A673 (cell line): ENCODE measurements around the gene ZNF813. TPM values are rescaled to one million over a fixed set of nuclear protein-coding genes. Genes with fewer than 3 reads are reported as not detected.

Experiments used
- BruUV-seq: library from RNA; stranded (reverse); fragments of 400-500 nt; replicated peaks from 2 replicates; lab custom pipeline; 2021; lab: Mats Ljungman, UMichigan
- CTCF ChIA-PET: fragments of 300-600 bp; sonication (Branson Sonifier 250); formaldehyde crosslinking; loops from one replicate; lab custom pipeline; 2022; ENCODE audit warnings: antibody characterized with exemption; lab: Charles Lee
- POLR2A ChIA-PET: fragments of 300-600 bp; sonication (Branson Sonifier 250); formaldehyde crosslinking; loops from one replicate; lab custom pipeline; 2022; ENCODE audit warnings: antibody characterized with exemption; ENCODE audit not compliant: low non-redundant PET; lab: Charles Lee
- DNase-seq: peaks from one replicate; pipeline ENCODE4 v3.0.0-alpha.2; 2015; ENCODE audit warnings: low spot score
- H3K27ac ChIP-seq: fragments of 200-600 bp; sonication (generic); 2 replicates; pipeline ENCODE4 v1.5.1; 2016; ENCODE audit warnings: mixed run types, low read depth, mild to moderate bottlenecking, mixed read lengths, antibody characterized with exemption, low read length; ENCODE audit not compliant: poor library complexity, severe bottlenecking
- H3K27me3 ChIP-seq: fragments of 200-600 bp; sonication (generic); replicated peaks from 2 replicates; pipeline ENCODE4 v1.6.1; 2017; ENCODE audit warnings: mixed run types, low read depth, mild to moderate bottlenecking, mixed read lengths, antibody characterized with exemption, low read length; ENCODE audit not compliant: insufficient read depth, poor library complexity
- H3K36me3 ChIP-seq: fragments of 200-600 bp; sonication (generic); 2 replicates; pipeline ENCODE4 v1.6.1; 2016; ENCODE audit warnings: mixed run types, mild to moderate bottlenecking, mixed read lengths, antibody characterized with exemption, low read length; ENCODE audit not compliant: insufficient read depth, poor library complexity, severe bottlenecking
- H3K4me1 ChIP-seq: fragments of 200-600 bp; sonication (generic); 2 replicates; pipeline ENCODE4 v1.6.1; 2017; ENCODE audit warnings: mixed run types, mild to moderate bottlenecking, mixed read lengths, antibody characterized with exemption, low read length; ENCODE audit not compliant: insufficient read depth, poor library complexity, severe bottlenecking
- H3K4me3 ChIP-seq: fragments of 200-600 bp; sonication (generic); 2 replicates; pipeline ENCODE4 v1.5.1; 2016; ENCODE audit warnings: low read depth, mixed run types, mild to moderate bottlenecking, mixed read lengths, low read length; ENCODE audit not compliant: poor library complexity, severe bottlenecking
- H3K9me3 ChIP-seq: fragments of 200-600 bp; sonication (generic); 2 replicates; pipeline ENCODE4 v1.6.1; 2016; ENCODE audit warnings: mixed run types, low read depth, mild to moderate bottlenecking, mixed read lengths, antibody characterized with exemption, low read length; ENCODE audit not compliant: poor library complexity, severe bottlenecking
- CTCF ChIP-seq: fragments of 300-800, 200-600 bp; sonication (generic); conservative IDR thresholded peaks from 2 replicates; pipeline ENCODE4 v1.5.1; 2017; ENCODE audit warnings: low read depth, mild to moderate bottlenecking, antibody characterized with exemption, low read length, moderate library complexity, mixed read lengths
- EZH2 ChIP-seq: fragments of 200-600 bp; sonication (generic); IDR thresholded peaks from 2 replicates; pipeline ENCODE4 v1.6.1; 2017; ENCODE audit warnings: borderline replicate concordance, low read depth, mild to moderate bottlenecking, mixed read lengths, antibody characterized with exemption, low read length; ENCODE audit not compliant: poor library complexity, severe bottlenecking
- intact Hi-C: fragments of 100-400 bp; cut with micrococcal nuclease; formaldehyde crosslinking; loops from one replicate; pipeline ENCODE4 v1.10.0; 2022; ENCODE audit not compliant: unreplicated experiment
- total RNA-seq: library from RNA; stranded (reverse); gene quantifications from 2 replicates; pipeline ENCODE4 v1.2.3, GENCODE V29; 2021

ZNF813 gene
- total RNA-seq, 1 experiment from 2014 or later, result 5.6 TPM

DNA sequence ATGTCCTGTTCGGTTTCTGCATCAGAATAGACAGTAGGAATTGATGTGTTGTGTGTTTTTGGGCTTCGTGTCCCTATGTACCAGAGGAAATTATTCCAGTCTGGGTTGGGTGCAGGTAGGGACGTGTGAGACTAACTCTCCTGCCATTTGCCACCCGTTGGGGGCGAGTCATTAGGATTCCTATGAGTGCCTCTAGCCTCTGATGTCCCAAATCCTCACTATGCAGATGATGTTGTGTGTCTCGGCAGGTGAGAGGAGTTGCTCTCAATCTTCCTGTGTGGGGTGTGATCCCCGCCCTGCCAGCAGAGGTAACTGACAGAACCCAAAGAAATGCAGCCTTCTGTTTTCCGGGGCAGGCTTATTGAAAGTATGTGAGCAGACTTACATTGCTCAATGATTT lies 39.2 kb downstream of the ZNF813 start:
- no peak overlapping the region for H3K4me3 ChIP-seq
- no TSS peak for BruUV-seq
- no peak overlapping the region for H3K27ac ChIP-seq
- peaks cover 4% of the 10 kb centered on the region for H3K27me3 ChIP-seq
- no peaks in the 10 kb centered on the region for H3K36me3 ChIP-seq
- ChIA-PET POLR2A (no interaction called here), CTCF (no interaction called here)
- H3K4me1 ChIP-seq, result no peaks in the 10 kb centered on the region
- no peak for TF ChIP-seq EZH2
- TF ChIP-seq CTCF, result no peak
- intact Hi-C loops, result no loop called here
- no peaks in the 10 kb centered on the region for H3K9me3 ChIP-seq
- DNase-seq, result no peak

GRCh38 chr19:53507523-53508442 lies 40.2 kb downstream of the ZNF813 start:
- intact Hi-C loops, result no loop called here
- POLR2A ChIA-PET, result no interaction called here
- DNase-seq, result no peak
- Histone ChIP-seq H3K9me3 (no peaks in the 10 kb centered on the region), H3K36me3 (no peaks in the 10 kb centered on the region), H3K27me3 (peaks cover 4% of the 10 kb centered on the region), H3K4me3 (no peak overlapping the region), H3K27ac (no peak overlapping the region), H3K4me1 (no peaks in the 10 kb centered on the region)
- TF ChIP-seq CTCF (no peak), EZH2 (no peak)
- CTCF ChIA-PET, result no interaction called here
- no TSS peak for BruUV-seq

GRCh38 chr19:53509443-53509842 lies 41.9 kb downstream of the ZNF813 start:
- no peak overlapping the region for H3K4me3 ChIP-seq
- intact Hi-C loops, result no loop called here
- H3K9me3 ChIP-seq, result no peaks in the 10 kb centered on the region
- ChIA-PET CTCF (no interaction called here), POLR2A (no interaction called here)
- H3K36me3 ChIP-seq, result no peaks in the 10 kb centered on the region
- no peaks in the 10 kb centered on the region for H3K4me1 ChIP-seq
- no TSS peak for BruUV-seq
- H3K27ac ChIP-seq, result no peak overlapping the region
- no peak for DNase-seq
- TF ChIP-seq EZH2 (no peak), CTCF (no peak)
- peaks cover 4% of the 10 kb centered on the region for H3K27me3 ChIP-seq
